Esophagus squamous epithelium (tissue), 4 donors: Measurements from ENCODE around the gene PDZD4.

ENCODE experiments used
- POLR2A ChIP-seq, 4 donors: fragments of 450-650 bp; IDR thresholded peaks; one replicate each; pipeline ENCODE4 v1.6.1; 2017; ENCODE audit warnings: antibody characterized with exemption in 4 of 4, mild to moderate bottlenecking in 4 of 4, moderate library complexity in 3 of 4
- TF ChIP-seq, protein P1 (sequence below), 6 experiments: fragments of 450-650 bp in 4 of 6; fragments of 200-600 bp in 2 of 6; sonication (generic) in 2 of 6; IDR thresholded peaks; one replicate each; pipeline ENCODE4 v1.5.1; 2016 to 2019; ENCODE audit warnings: antibody characterized with exemption in 6 of 6, mild to moderate bottlenecking in 4 of 6, moderate library complexity in 4 of 6

DNA sequence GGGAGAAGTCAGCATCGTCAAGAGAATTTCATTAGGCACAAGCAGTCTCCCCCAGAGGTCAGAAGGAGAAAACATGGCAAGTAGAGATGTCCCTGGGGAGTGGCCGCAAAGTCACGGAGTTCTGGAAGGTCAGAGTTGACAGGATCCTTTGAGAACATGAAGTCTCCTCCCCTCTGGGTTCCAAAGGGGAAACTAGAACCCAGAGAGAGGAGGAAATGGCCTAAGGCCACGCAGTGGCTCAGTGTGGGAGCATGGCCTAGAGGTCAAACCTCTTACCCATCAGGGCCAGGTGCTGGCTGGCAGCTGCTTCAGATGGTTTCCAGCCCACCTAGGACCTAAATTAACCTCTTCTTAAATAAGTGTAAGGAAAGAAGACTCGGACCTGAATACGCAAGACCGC, 37.1 kb downstream of the PDZD4 start:
- TF ChIP-seq, protein P1, sequence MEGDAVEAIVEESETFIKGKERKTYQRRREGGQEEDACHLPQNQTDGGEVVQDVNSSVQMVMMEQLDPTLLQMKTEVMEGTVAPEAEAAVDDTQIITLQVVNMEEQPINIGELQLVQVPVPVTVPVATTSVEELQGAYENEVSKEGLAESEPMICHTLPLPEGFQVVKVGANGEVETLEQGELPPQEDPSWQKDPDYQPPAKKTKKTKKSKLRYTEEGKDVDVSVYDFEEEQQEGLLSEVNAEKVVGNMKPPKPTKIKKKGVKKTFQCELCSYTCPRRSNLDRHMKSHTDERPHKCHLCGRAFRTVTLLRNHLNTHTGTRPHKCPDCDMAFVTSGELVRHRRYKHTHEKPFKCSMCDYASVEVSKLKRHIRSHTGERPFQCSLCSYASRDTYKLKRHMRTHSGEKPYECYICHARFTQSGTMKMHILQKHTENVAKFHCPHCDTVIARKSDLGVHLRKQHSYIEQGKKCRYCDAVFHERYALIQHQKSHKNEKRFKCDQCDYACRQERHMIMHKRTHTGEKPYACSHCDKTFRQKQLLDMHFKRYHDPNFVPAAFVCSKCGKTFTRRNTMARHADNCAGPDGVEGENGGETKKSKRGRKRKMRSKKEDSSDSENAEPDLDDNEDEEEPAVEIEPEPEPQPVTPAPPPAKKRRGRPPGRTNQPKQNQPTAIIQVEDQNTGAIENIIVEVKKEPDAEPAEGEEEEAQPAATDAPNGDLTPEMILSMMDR (IDR thresholded peaks at IDR 0.05) = no peak
- TF ChIP-seq POLR2A (IDR thresholded peaks at IDR 0.05) = no peak
